Measurements from ENCODE around the gene POU2F2. TPM values are rescaled to one million over a fixed set of nuclear protein-coding genes. Genes with fewer than 3 reads are reported as not detected.

POU2F2 gene
- total RNA-seq, 6 experiments from 2014 or later: 0.18 to 3.0 (median 1.00) TPM

DNA sequence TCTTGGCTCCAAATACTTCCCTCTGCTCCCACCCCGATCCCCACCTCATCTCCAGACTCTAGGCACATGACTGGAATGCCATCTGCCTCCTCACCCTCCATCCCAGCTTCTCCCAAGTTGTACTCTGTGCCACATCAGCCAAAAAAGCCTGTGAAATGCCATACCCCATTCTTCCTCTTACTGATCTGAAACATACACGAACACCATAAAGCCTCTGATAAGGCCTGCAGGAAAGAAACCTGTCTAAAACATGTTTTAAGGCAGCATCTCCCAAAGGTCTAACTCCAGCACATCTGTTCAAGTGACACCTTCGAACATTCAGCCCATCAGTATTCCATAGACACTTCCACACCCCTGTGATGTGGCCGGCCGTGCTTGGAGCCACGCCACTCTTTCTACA is 67.8 kb downstream of the POU2F2 start:
- ATAC-seq (no peak), DNase-seq (no peak)
- TF ChIP-seq, protein P1, sequence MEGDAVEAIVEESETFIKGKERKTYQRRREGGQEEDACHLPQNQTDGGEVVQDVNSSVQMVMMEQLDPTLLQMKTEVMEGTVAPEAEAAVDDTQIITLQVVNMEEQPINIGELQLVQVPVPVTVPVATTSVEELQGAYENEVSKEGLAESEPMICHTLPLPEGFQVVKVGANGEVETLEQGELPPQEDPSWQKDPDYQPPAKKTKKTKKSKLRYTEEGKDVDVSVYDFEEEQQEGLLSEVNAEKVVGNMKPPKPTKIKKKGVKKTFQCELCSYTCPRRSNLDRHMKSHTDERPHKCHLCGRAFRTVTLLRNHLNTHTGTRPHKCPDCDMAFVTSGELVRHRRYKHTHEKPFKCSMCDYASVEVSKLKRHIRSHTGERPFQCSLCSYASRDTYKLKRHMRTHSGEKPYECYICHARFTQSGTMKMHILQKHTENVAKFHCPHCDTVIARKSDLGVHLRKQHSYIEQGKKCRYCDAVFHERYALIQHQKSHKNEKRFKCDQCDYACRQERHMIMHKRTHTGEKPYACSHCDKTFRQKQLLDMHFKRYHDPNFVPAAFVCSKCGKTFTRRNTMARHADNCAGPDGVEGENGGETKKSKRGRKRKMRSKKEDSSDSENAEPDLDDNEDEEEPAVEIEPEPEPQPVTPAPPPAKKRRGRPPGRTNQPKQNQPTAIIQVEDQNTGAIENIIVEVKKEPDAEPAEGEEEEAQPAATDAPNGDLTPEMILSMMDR (IDR thresholded peaks at IDR 0.05): no peak
- TF ChIP-seq POLR2A (IDR thresholded peaks at IDR 0.05): no peak
- no peak overlapping the region for H3K4me3 ChIP-seq
- H3K27ac ChIP-seq: no peak overlapping the region
- no peaks in the 10 kb centered on the region for H3K27me3 ChIP-seq
- intact Hi-C loops (cut with DNase I): no loop called here
- WGBS (ENCODE audit: insufficient coverage, low coverage, low lambda C conversion rate, missing lambda C conversion rate): 57% methylated on average over 5 of the region's 6 CpGs
- no peaks in the 10 kb centered on the region for H3K9me3 ChIP-seq
- no peaks in the 10 kb centered on the region for H3K4me1 ChIP-seq
- H3K36me3 ChIP-seq: no peaks in the 10 kb centered on the region

DNA sequence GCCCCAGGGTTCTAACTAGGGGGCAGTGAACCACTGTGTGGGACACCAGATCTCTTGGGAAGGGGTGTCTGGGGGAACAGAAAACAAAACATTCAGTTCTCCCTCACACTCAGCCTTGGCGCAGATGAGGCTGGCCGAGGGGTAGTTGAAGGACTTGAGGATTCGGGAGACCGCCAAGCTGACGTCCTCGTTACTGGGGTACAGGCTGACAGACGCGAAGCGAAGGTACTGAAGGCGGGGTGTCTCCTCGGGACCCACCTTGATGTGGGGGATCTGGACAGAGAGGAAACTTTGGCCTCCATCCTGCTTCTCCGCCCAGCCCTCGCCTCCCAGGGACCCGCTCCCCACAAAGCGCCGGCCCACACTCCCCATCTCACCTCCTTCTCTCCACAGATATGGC is 69.9 kb downstream of the POU2F2 start:
- intact Hi-C loops (cut with DNase I): no loop called here
- WGBS (ENCODE audit: insufficient coverage, low coverage, low lambda C conversion rate, missing lambda C conversion rate): 98% methylated on average over 13 of the region's 16 CpGs
- TF ChIP-seq, protein P1 (IDR thresholded peaks at IDR 0.05): no peak
- no peak for TF ChIP-seq POLR2A (IDR thresholded peaks at IDR 0.05)
- Histone ChIP-seq H3K4me3 (no peak overlapping the region), H3K27ac (no peak overlapping the region), H3K27me3 (no peaks in the 10 kb centered on the region), H3K4me1 (no peaks in the 10 kb centered on the region), H3K36me3 (no peaks in the 10 kb centered on the region), H3K9me3 (no peaks in the 10 kb centered on the region)
- ATAC-seq (no peak), DNase-seq (no peak)

DNA sequence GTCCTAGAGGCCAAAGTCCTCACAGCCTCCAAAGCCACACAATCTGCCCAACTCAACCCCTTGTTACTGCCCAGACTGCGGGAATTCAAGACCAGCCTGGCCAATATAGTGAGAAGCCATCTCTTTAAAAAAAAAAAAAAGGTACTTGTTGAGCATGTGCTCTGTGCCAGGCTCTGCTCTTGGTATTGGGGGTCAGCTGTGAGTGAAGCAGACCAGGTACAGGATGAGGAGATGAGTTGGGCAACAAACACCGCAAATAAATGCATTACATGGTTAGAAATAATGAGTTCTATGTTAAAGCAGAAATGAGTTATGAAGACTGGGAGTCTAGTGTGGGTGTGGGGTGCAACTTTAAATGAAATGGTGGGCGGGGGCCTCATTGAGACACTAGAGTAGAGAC is 72.1 kb downstream of the POU2F2 start:
- H3K4me1 ChIP-seq: no peaks in the 10 kb centered on the region
- H3K9me3 ChIP-seq: no peaks in the 10 kb centered on the region
- intact Hi-C loops (cut with DNase I): no loop called here
- H3K27me3 ChIP-seq: no peaks in the 10 kb centered on the region
- TF ChIP-seq POLR2A (IDR thresholded peaks at IDR 0.05): no peak
- TF ChIP-seq, protein P1 (IDR thresholded peaks at IDR 0.05): no peak
- WGBS (ENCODE audit: insufficient coverage, low coverage, low lambda C conversion rate, missing lambda C conversion rate): 74% methylated on average over 3 of the region's 3 CpGs
- no peaks in the 10 kb centered on the region for H3K36me3 ChIP-seq
- H3K4me3 ChIP-seq: no peak overlapping the region
- ATAC-seq (no peak), DNase-seq (no peak)
- H3K27ac ChIP-seq: no peak overlapping the region

DNA sequence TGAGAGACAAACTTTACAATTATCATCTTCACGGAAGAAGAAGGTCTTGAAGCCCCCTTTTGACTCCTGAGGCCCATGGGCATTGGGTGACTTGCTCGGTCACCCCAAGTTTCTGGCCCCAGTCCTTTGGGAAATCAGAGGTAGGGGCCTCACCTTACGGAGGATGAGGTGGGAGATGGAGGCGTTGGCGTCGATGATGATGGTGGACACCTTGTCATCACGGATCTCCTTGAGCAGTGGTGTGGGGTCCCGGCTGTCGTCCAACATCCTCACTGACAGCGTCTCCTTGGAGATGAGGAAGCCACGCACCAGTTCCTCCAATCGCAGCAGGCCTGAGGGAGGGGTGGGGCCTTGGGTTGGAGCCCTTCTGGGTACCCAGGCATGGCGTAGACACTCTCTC is 73.0 kb downstream of the POU2F2 start:
- intact Hi-C loops (cut with DNase I): no loop called here
- Histone ChIP-seq H3K36me3 (no peaks in the 10 kb centered on the region), H3K27me3 (no peaks in the 10 kb centered on the region), H3K27ac (no peak overlapping the region), H3K4me3 (no peak overlapping the region), H3K9me3 (no peaks in the 10 kb centered on the region), H3K4me1 (no peaks in the 10 kb centered on the region)
- TF ChIP-seq POLR2A (IDR thresholded peaks at IDR 0.05): no peak
- TF ChIP-seq, protein P1 (IDR thresholded peaks at IDR 0.05): no peak
- DNase-seq (no peak), ATAC-seq (no peak)
- WGBS (ENCODE audit: insufficient coverage, low coverage, low lambda C conversion rate, missing lambda C conversion rate): 91% methylated on average over 6 of the region's 13 CpGs

DNA sequence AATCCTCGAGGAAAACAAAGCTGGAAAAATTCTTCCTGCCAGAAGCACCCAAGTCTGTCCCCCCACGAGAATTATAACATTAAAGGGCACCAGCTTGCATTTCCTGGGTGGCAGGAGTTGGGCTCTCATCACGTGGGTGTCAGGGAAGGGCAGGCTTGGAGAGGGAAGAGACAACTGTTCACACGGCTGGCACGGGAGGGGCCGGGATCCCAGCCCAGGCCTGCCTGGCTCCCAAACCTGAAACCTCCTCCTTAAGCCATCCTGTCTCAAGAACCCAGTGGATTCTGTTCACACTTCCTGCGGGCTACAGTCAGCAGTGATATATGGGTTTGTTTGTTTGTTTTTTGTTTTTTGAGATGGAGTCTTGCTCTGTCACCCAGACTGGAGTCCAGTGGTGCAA is 74.4 kb downstream of the POU2F2 start:
- H3K4me3 ChIP-seq: no peak overlapping the region

More for the DNA sequence above, 74.4 kb downstream of the POU2F2 start:
- Histone ChIP-seq H3K36me3 (no peaks in the 10 kb centered on the region), H3K27me3 (no peaks in the 10 kb centered on the region), H3K4me1 (no peaks in the 10 kb centered on the region), H3K27ac (no peak overlapping the region), H3K9me3 (no peaks in the 10 kb centered on the region)
- ATAC-seq (no peak), DNase-seq (no peak)
- 56% methylated on average over 7 of the region's 7 CpGs for WGBS (ENCODE audit: insufficient coverage, low coverage, low lambda C conversion rate, missing lambda C conversion rate)
- TF ChIP-seq POLR2A (IDR thresholded peaks at IDR 0.05): no peak
- TF ChIP-seq, protein P1 (IDR thresholded peaks at IDR 0.05): no peak
- intact Hi-C loops (cut with DNase I): no loop called here
